MM.1S (cell line): ENCODE measurements around the gene CTSC.

Experiments used
- DNase-seq: peaks from one replicate; pipeline ENCODE4 v3.0.0-alpha.2; 2015
- H2AFZ ChIP-seq: fragments of 300-600 bp; sonication (generic); 2 replicates; pipeline ENCODE4 v1.6.0; 2016; ENCODE audit warnings: antibody characterized with exemption, low read length
- H3F3A ChIP-seq: fragments of 300-600 bp; sonication (generic); 2 replicates; pipeline ENCODE4 v1.6.1; 2016; ENCODE audit warnings: mild to moderate bottlenecking, antibody characterized with exemption, low read length, moderate library complexity, mixed read lengths; ENCODE audit not compliant: insufficient read depth
- H3K27ac ChIP-seq: fragments of 300-600 bp; sonication (generic); 2 replicates; pipeline ENCODE4 v1.5.1; 2016; ENCODE audit warnings: mild to moderate bottlenecking, low read length
- H3K27me3 ChIP-seq: fragments of 300-600 bp; sonication (generic); replicated peaks from 2 replicates; pipeline ENCODE4 v1.6.0; 2016; ENCODE audit warnings: low read length; ENCODE audit not compliant: insufficient read depth
- H3K36me3 ChIP-seq: fragments of 300-600 bp; sonication (generic); replicated peaks from 2 replicates; pipeline ENCODE4 v1.6.1; 2016; ENCODE audit warnings: mild to moderate bottlenecking, low read length, mixed read lengths; ENCODE audit not compliant: insufficient read depth
- H3K4me1 ChIP-seq: fragments of 300-600 bp; sonication (generic); 2 replicates; pipeline ENCODE4 v1.6.1; 2016; ENCODE audit warnings: low read length, mixed read lengths
- H3K4me2 ChIP-seq: fragments of 300-600 bp; sonication (generic); 2 replicates; pipeline ENCODE4 v1.6.0; 2016; ENCODE audit warnings: low read depth, low read length
- H3K4me3 ChIP-seq: fragments of 300-600 bp; sonication (generic); 2 replicates; pipeline ENCODE4 v1.5.1; 2016; ENCODE audit warnings: low read length, mixed read lengths
- H3K79me2 ChIP-seq: fragments of 300-600 bp; sonication (generic); 2 replicates; pipeline ENCODE4 v1.6.1; 2016; ENCODE audit warnings: mixed run types, low read length, mixed read lengths
- H3K9ac ChIP-seq: fragments of 300-600 bp; sonication (generic); 2 replicates; pipeline ENCODE4 v1.6.1; 2016; ENCODE audit warnings: low read length, mixed read lengths
- H3K9me2 ChIP-seq: fragments of 300-600 bp; sonication (generic); replicated peaks from 2 replicates; pipeline ENCODE4 v1.6.1; 2016; ENCODE audit warnings: mild to moderate bottlenecking, low read length, mixed read lengths; ENCODE audit not compliant: insufficient read depth
- H3K9me3 ChIP-seq: fragments of 300-600 bp; sonication (generic); replicated peaks from 2 replicates; pipeline ENCODE4 v1.6.1; 2016; ENCODE audit warnings: mild to moderate bottlenecking, low read length, mixed read lengths; ENCODE audit not compliant: insufficient read depth
- H4K20me1 ChIP-seq: fragments of 300-600 bp; sonication (generic); 2 replicates; pipeline ENCODE4 v1.6.1; 2016; ENCODE audit warnings: mild to moderate bottlenecking, low read length, moderate library complexity, mixed read lengths; ENCODE audit not compliant: insufficient read depth
- EZH2 ChIP-seq: fragments of 300-600 bp; sonication (generic); optimal IDR thresholded peaks from 2 replicates; pipeline ENCODE3; 2017; ENCODE audit warnings: low read depth, mild to moderate bottlenecking, antibody characterized with exemption, low read length, mixed read lengths
- EZH2phosphoT487 ChIP-seq: fragments of 300-600 bp; sonication (generic); IDR thresholded peaks from 2 replicates; pipeline ENCODE4 v1.6.1; 2018; ENCODE audit warnings: antibody characterized with exemption, low read length
- TF ChIP-seq, protein P1 (sequence below): fragments of 300-600 bp; sonication (generic); IDR thresholded peaks from 2 replicates; pipeline ENCODE4 v1.5.1; 2016; ENCODE audit warnings: antibody characterized with exemption, low read length, mixed read lengths

CTSC gene

DNA sequence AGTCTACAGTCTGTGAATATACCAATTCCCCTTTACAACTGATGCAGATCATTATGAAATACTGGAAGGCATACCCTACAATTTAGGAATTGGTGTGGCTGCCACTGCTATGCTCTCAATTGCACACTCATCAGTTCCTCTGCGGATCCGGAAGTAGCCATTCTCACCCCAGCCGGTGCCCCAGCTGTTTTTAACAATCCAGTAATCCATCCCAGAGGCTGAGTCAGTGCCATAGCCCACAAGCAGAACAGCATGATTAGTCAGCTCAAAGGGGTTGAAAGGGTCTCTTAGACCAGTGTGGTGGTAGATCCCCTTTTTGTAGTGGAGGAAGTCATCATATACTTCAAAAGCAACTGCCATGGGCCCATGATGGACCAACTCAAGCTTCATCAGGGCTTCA, 43.6 kb downstream of the CTSC start:
- Histone ChIP-seq H3K4me2 (no peak overlapping the region), H3K9me2 (no peaks in the 10 kb centered on the region), H3K4me3 (no peak overlapping the region), H3K9me3 (no peaks in the 10 kb centered on the region), H3K9ac (no peak overlapping the region), H3K27ac (no peak overlapping the region), H4K20me1 (no peaks in the 10 kb centered on the region), H3K4me1 (peaks cover 8% of the 10 kb centered on the region), H3K27me3 (no peaks in the 10 kb centered on the region), H2AFZ (no peak overlapping the region), H3F3A (no peaks in the 10 kb centered on the region), H3K36me3 (no peaks in the 10 kb centered on the region), H3K79me2 (no peaks in the 10 kb centered on the region)
- DNase-seq = no peak
- TF ChIP-seq EZH2phosphoT487 (no peak), EZH2 (no peak)
- TF ChIP-seq, protein P1, sequence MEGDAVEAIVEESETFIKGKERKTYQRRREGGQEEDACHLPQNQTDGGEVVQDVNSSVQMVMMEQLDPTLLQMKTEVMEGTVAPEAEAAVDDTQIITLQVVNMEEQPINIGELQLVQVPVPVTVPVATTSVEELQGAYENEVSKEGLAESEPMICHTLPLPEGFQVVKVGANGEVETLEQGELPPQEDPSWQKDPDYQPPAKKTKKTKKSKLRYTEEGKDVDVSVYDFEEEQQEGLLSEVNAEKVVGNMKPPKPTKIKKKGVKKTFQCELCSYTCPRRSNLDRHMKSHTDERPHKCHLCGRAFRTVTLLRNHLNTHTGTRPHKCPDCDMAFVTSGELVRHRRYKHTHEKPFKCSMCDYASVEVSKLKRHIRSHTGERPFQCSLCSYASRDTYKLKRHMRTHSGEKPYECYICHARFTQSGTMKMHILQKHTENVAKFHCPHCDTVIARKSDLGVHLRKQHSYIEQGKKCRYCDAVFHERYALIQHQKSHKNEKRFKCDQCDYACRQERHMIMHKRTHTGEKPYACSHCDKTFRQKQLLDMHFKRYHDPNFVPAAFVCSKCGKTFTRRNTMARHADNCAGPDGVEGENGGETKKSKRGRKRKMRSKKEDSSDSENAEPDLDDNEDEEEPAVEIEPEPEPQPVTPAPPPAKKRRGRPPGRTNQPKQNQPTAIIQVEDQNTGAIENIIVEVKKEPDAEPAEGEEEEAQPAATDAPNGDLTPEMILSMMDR = no peak

DNA sequence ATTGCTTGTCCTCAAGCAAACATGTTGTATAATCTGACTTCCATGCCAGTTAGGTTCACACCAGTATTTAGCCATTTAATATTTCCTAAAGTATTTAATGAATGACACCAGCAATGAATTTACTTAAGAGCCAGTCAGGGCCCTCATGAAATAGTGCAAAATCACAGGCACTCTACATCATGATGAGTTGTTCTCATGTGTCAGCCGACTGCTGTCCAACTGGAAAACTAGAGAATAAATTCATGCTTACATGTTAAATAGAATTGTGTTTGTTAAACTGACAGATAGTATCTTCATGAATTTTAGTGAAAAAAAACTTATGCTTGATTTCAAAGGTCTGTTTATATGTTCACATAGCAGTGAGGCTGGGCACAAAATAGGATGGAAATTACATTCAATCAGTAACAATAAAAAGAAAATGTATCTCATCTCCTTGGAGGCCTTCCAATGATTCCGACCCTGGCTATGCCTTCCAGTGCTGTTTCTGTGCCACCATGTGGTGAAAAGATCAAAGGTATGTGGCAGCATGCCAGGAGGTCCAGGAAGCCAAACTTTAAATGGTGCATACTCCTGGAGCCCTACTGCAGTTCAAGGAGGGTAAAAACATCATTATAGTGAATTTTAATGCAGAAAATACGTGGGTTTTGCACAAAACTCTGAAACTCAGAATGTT, 45.2 kb downstream of the CTSC start:
- Histone ChIP-seq H3K27me3 (no peaks in the 10 kb centered on the region), H3K9me2 (no peaks in the 10 kb centered on the region), H4K20me1 (no peaks in the 10 kb centered on the region), H3K27ac (no peak overlapping the region), H2AFZ (no peak overlapping the region), H3K4me2 (no peak overlapping the region), H3K4me1 (peaks cover 8% of the 10 kb centered on the region), H3K36me3 (no peaks in the 10 kb centered on the region), H3K9ac (no peak overlapping the region), H3F3A (no peaks in the 10 kb centered on the region), H3K4me3 (no peak overlapping the region), H3K79me2 (no peaks in the 10 kb centered on the region), H3K9me3 (no peaks in the 10 kb centered on the region)
- TF ChIP-seq EZH2phosphoT487 = no peak
- TF ChIP-seq, protein P1 = no peak
- no peak for TF ChIP-seq EZH2
- DNase-seq = no peak

DNA sequence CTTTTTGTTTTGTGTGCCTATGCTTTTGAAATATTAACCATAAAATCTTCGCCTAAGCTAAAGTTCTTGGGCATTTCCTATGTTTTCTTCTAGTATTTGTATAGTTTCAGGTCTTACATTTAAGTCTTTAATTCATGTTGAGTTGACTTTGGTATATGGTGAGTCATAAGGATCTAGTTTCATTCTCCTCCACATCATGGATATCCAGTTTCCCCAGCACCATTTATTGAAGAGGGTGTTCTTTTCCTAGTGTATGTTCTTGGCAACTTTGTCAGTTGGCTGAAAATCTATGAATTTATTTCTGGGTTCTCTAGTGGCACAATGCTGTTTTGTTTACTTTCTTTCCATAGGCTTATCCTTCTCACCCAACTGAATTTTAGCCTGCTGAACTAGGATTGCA, 49.0 kb downstream of the CTSC start:
- no peaks in the 10 kb centered on the region for H3K79me2 ChIP-seq
- H3K4me1 ChIP-seq = no peaks in the 10 kb centered on the region
- H3K9me3 ChIP-seq = no peaks in the 10 kb centered on the region
- H4K20me1 ChIP-seq = no peaks in the 10 kb centered on the region
- no peaks in the 10 kb centered on the region for H3K36me3 ChIP-seq
- DNase-seq = no peak
- no peaks in the 10 kb centered on the region for H3K9me2 ChIP-seq
- H3K27ac ChIP-seq = no peak overlapping the region
- H3K27me3 ChIP-seq = no peaks in the 10 kb centered on the region
- TF ChIP-seq EZH2 (no peak), EZH2phosphoT487 (no peak)
- TF ChIP-seq, protein P1 = no peak
- H3F3A ChIP-seq = no peaks in the 10 kb centered on the region
- no peak overlapping the region for H3K9ac ChIP-seq
- H2AFZ ChIP-seq = no peak overlapping the region
- H3K4me3 ChIP-seq = no peak overlapping the region
- no peak overlapping the region for H3K4me2 ChIP-seq
